Jurkat, Clone E6-1 (cell line): ENCODE results near the gene CD164L2.
"Not testable (repeated sequence)": the region's sequence is repeated elsewhere in the genome, so short reads cannot be mapped to it uniquely, and the experiment has no call there.

ENCODE experiments used
- DNase-seq: peaks from one replicate; pipeline ENCODE4 v3.0.0-alpha.2; 2011; ENCODE audit warnings: low read depth, low spot score
- H3K4me3 ChIP-seq: 2 replicates; pipeline ENCODE4 v1.5.1; 2011; ENCODE audit warnings: mild to moderate bottlenecking, low read length, control low read depth, moderate library complexity

The CD164L2 gene

GRCh38 chr1:27392778-27393635 lies 9.9 kb upstream of the CD164L2 start:
- H3K4me3 ChIP-seq, result peak overlapping the region; percentile 64
- DNase-seq, result no peak

GRCh38 chr1:27392096-27392777 lies 9.1 kb upstream of the CD164L2 start, which contains the start of gene GPR3:
GPR3 (plus strand) TSS chr1:27392622; CDS start chr1:27393799, 1,177 bp downstream.
- peak within 1 kb of the TSS; percentile 64 for H3K4me3 ChIP-seq
- DNase-seq, result peak; percentile 89

GRCh38 chr1:27391511-27392095 lies 8.5 kb upstream of the CD164L2 start:
- DNase-seq, result no peak
- peak overlapping the region; percentile 29; the same call in 1 of the 2 replicates for H3K4me3 ChIP-seq

GRCh38 chr1:27388337-27389005 lies 5.3 kb upstream of the CD164L2 start:
- no peak overlapping the region for H3K4me3 ChIP-seq
- peak; percentile 43 for DNase-seq

GRCh38 chr1:27384797-27385196 lies 1.7 kb upstream of the CD164L2 start:
- not testable (repeated sequence) for DNase-seq, H3K4me3 ChIP-seq

- no peak for DNase-seq
- H3K4me3 ChIP-seq, result no peak overlapping the region
Measured at GRCh38 chr1:27383661-27384060, 528 bp upstream of the CD164L2 start.

GRCh38 chr1:27381969-27382762 lies 967 bp downstream of the CD164L2 start:
- no peak for DNase-seq
- no peak overlapping the region for H3K4me3 ChIP-seq

- DNase-seq, result no peak
- no peak overlapping the region for H3K4me3 ChIP-seq
Measured at GRCh38 chr1:27380766-27381733, 2.1 kb downstream of the CD164L2 start.

- no peak for DNase-seq
- no peak overlapping the region for H3K4me3 ChIP-seq
Measured at GRCh38 chr1:27380224-27380623, 2.9 kb downstream of the CD164L2 start.

GRCh38 chr1:27379564-27380122 lies 3.5 kb downstream of the CD164L2 start:
- no peak for DNase-seq
- H3K4me3 ChIP-seq, result no peak overlapping the region

- no peak for DNase-seq
- no peak overlapping the region for H3K4me3 ChIP-seq
Measured at GRCh38 chr1:27377760-27378495, 5.2 kb downstream of the CD164L2 start.

GRCh38 chr1:27374362-27375086 lies 8.6 kb downstream of the CD164L2 start, which contains the start of gene FCN3:
FCN3 (minus strand) TSS chr1:27374824; CDS start chr1:27374818, 6 bp downstream.
- no peak within 1 kb of the TSS for H3K4me3 ChIP-seq
- no peak for DNase-seq

GRCh38 chr1:27372808-27373690 lies 10.1 kb downstream of the CD164L2 start:
- DNase-seq, result no peak

GRCh38 chr1:27372022-27372807 lies 10.9 kb downstream of the CD164L2 start:
- DNase-seq, result no peak
- H3K4me3 ChIP-seq, result no peak overlapping the region

More at GRCh38 chr1:27372808-27373690, 10.1 kb downstream of the CD164L2 start:
- H3K4me3 ChIP-seq, result no peak overlapping the region
